Muscle layer of colon (tissue), 2 donors: Measurements from ENCODE around the gene TMEM185B.

Source experiments
- H3K27ac ChIP-seq: one replicate; pipeline ENCODE4 v1.7.0; 2013; ENCODE audit warnings: low read depth, mild to moderate bottlenecking, low read length, moderate library complexity
- H3K27me3 ChIP-seq, 2 donors: one replicate each; pipeline ENCODE4 v1.7.0; 2013; ENCODE audit warnings: low read length in 2 of 2, mild to moderate bottlenecking in 2 of 2; ENCODE audit not compliant: insufficient read depth in 2 of 2, control insufficient read depth in 1 of 2
- H3K36me3 ChIP-seq: one replicate; pipeline ENCODE4 v1.7.0; 2013; ENCODE audit warnings: mild to moderate bottlenecking, low read length; ENCODE audit not compliant: insufficient read depth
- H3K4me1 ChIP-seq: one replicate; pipeline ENCODE4 v1.7.0; 2013; ENCODE audit warnings: mild to moderate bottlenecking, low read length; ENCODE audit not compliant: insufficient read depth
- H3K4me3 ChIP-seq, 2 donors: one replicate each; pipeline ENCODE4 v1.7.0; 2013; ENCODE audit warnings: low read length in 2 of 2, low read depth in 1 of 2, mild to moderate bottlenecking in 1 of 2, moderate library complexity in 1 of 2
- H3K9ac ChIP-seq: one replicate; pipeline ENCODE4 v1.7.0; 2013; ENCODE audit warnings: low read length
- H3K9me3 ChIP-seq: one replicate; pipeline ENCODE4 v1.7.0; 2013; ENCODE audit warnings: mild to moderate bottlenecking, low read length
- donor health status: abdominal sarcoma.
- donor health status: Adenocarcinoma of cecum.

The TMEM185B gene

GRCh38 chr2:120195553-120195952 is 27.6 kb downstream of the TMEM185B start:
- Histone ChIP-seq H3K36me3 (no peaks in the 10 kb centered on the region), H3K4me3 (no peak overlapping the region), H3K9ac (no peak overlapping the region), H3K4me1 (no peaks in the 10 kb centered on the region), H3K27ac (no peak overlapping the region), H3K9me3 (no peaks in the 10 kb centered on the region), H3K27me3 (no peaks in the 10 kb centered on the region)

- Histone ChIP-seq H3K4me1 (no peaks in the 10 kb centered on the region), H3K9ac (no peak overlapping the region), H3K9me3 (no peaks in the 10 kb centered on the region), H3K4me3 (no peak overlapping the region), H3K27ac (no peak overlapping the region), H3K36me3 (no peaks in the 10 kb centered on the region), H3K27me3 (no peaks in the 10 kb centered on the region)
Measured at GRCh38 chr2:120192280-120192679, 30.9 kb downstream of the TMEM185B start.

- no peak overlapping the region for H3K9ac ChIP-seq
- H3K4me1 ChIP-seq = no peaks in the 10 kb centered on the region
- H3K9me3 ChIP-seq = no peaks in the 10 kb centered on the region
- no peak overlapping the region for H3K4me3 ChIP-seq
- no peaks in the 10 kb centered on the region for H3K36me3 ChIP-seq
- H3K27ac ChIP-seq = no peak overlapping the region
- H3K27me3 ChIP-seq = no peaks in the 10 kb centered on the region
Measured at GRCh38 chr2:120189189-120189588, 34.0 kb downstream of the TMEM185B start.

- H3K27me3 ChIP-seq = no peaks in the 10 kb centered on the region
- no peaks in the 10 kb centered on the region for H3K9me3 ChIP-seq
- no peak overlapping the region for H3K4me3 ChIP-seq
- no peaks in the 10 kb centered on the region for H3K4me1 ChIP-seq
- no peak overlapping the region for H3K9ac ChIP-seq
- H3K27ac ChIP-seq = no peak overlapping the region
- no peaks in the 10 kb centered on the region for H3K36me3 ChIP-seq
Measured at GRCh38 chr2:120182019-120182560, 41.1 kb downstream of the TMEM185B start.

GRCh38 chr2:120180066-120180465 is 43.1 kb downstream of the TMEM185B start:
- Histone ChIP-seq H3K4me1 (no peaks in the 10 kb centered on the region), H3K36me3 (no peaks in the 10 kb centered on the region), H3K9ac (no peak overlapping the region), H3K9me3 (no peaks in the 10 kb centered on the region), H3K27ac (no peak overlapping the region), H3K27me3 (no peaks in the 10 kb centered on the region), H3K4me3 (no peak overlapping the region)

- Histone ChIP-seq H3K4me1 (peaks cover 5% of the 10 kb centered on the region), H3K27ac (no peak overlapping the region), H3K36me3 (no peaks in the 10 kb centered on the region), H3K27me3 (no peaks in the 10 kb centered on the region), H3K4me3 (no peak overlapping the region), H3K9ac (no peak overlapping the region), H3K9me3 (no peaks in the 10 kb centered on the region)
Measured at GRCh38 chr2:120179396-120179795, 43.8 kb downstream of the TMEM185B start.

GRCh38 chr2:120177973-120178372 is 45.2 kb downstream of the TMEM185B start:
- Histone ChIP-seq H3K4me3 (no peak overlapping the region), H3K27me3 (no peaks in the 10 kb centered on the region), H3K27ac (no peak overlapping the region), H3K9ac (no peak overlapping the region), H3K9me3 (no peaks in the 10 kb centered on the region), H3K4me1 (peaks cover 5% of the 10 kb centered on the region), H3K36me3 (no peaks in the 10 kb centered on the region)

GRCh38 chr2:120177001-120177621 is 46.1 kb downstream of the TMEM185B start:
- H3K4me3 ChIP-seq = no peak overlapping the region
- no peaks in the 10 kb centered on the region for H3K27me3 ChIP-seq
- H3K9me3 ChIP-seq = no peaks in the 10 kb centered on the region
- H3K36me3 ChIP-seq = no peaks in the 10 kb centered on the region
- peaks cover 5% of the 10 kb centered on the region for H3K4me1 ChIP-seq
- no peak overlapping the region for H3K27ac ChIP-seq
- H3K9ac ChIP-seq = no peak overlapping the region

- Histone ChIP-seq H3K4me1 (peaks cover 5% of the 10 kb centered on the region), H3K9ac (no peak overlapping the region), H3K27ac (no peak overlapping the region), H3K27me3 (no peaks in the 10 kb centered on the region), H3K4me3 (no peak overlapping the region), H3K36me3 (no peaks in the 10 kb centered on the region), H3K9me3 (no peaks in the 10 kb centered on the region)
Measured at GRCh38 chr2:120176526-120176925, 46.7 kb downstream of the TMEM185B start.

- Histone ChIP-seq H3K9ac (peak overlapping the region; percentile 12), H3K27ac (no peak overlapping the region), H3K9me3 (no peaks in the 10 kb centered on the region), H3K27me3 (no peaks in the 10 kb centered on the region), H3K4me3 (no peak overlapping the region), H3K4me1 (peaks cover 5% of the 10 kb centered on the region), H3K36me3 (no peaks in the 10 kb centered on the region)
Measured at GRCh38 chr2:120174963-120175581, 48.1 kb downstream of the TMEM185B start.
